HG02884 (cell line): ENCODE results near the gene FGF16.
"Not testable (repeated sequence)": the region's sequence is repeated elsewhere in the genome, so short reads cannot be mapped to it uniquely, and the experiment has no call there.

Source experiments
- ATAC-seq: cut with Tn5 transposase; IDR thresholded peaks from one replicate; pipeline ENCODE4 v1.9.1; 2021; ENCODE audit warnings: mild to moderate bottlenecking, moderate library complexity; ENCODE audit not compliant: unreplicated experiment

FGF16 gene

GRCh38 chrX:77446908-77447652 lies at the start of gene FGF16:
TSS of gene FGF16 (plus strand) at chrX:77447389. CDS start at chrX:77447675, 286 bp downstream.
- no peak for ATAC-seq

- no peak for ATAC-seq
These were observed 48.7 kb upstream of the FGF16 start for GRCh38 chrX:77398330-77398954.

- ATAC-seq: no peak
These were observed 42.8 kb upstream of the FGF16 start for GRCh38 chrX:77404419-77404818.

GRCh38 chrX:77407821-77408220 lies 39.4 kb upstream of the FGF16 start:
- ATAC-seq: not testable (repeated sequence)

- ATAC-seq: no peak
These were observed 34.6 kb upstream of the FGF16 start for GRCh38 chrX:77412631-77413030.

- no peak for ATAC-seq
These were observed 32.0 kb upstream of the FGF16 start for GRCh38 chrX:77415161-77415560.

- ATAC-seq: no peak
These were observed 31.3 kb upstream of the FGF16 start for GRCh38 chrX:77415882-77416281.

- ATAC-seq: no peak
These were observed 24.1 kb upstream of the FGF16 start for GRCh38 chrX:77422891-77423648.

- no peak for ATAC-seq
These were observed 20.4 kb upstream of the FGF16 start for GRCh38 chrX:77426811-77427210.

- no peak for ATAC-seq
These were observed 19.6 kb upstream of the FGF16 start for GRCh38 chrX:77427611-77428010.

- ATAC-seq: no peak
These were observed 18.6 kb upstream of the FGF16 start for GRCh38 chrX:77428551-77428950.

GRCh38 chrX:77431227-77431626 lies 16.0 kb upstream of the FGF16 start:
- ATAC-seq: no peak

- no peak for ATAC-seq
These were observed 14.2 kb upstream of the FGF16 start for GRCh38 chrX:77433001-77433400.

GRCh38 chrX:77434962-77435361 lies 12.2 kb upstream of the FGF16 start:
- no peak for ATAC-seq

GRCh38 chrX:77436271-77436670 lies 10.9 kb upstream of the FGF16 start:
- ATAC-seq: no peak

- ATAC-seq: no peak
These were observed 10.5 kb upstream of the FGF16 start for GRCh38 chrX:77436682-77437081.

GRCh38 chrX:77440330-77440729 lies 6.9 kb upstream of the FGF16 start:
- ATAC-seq: no peak

- ATAC-seq: no peak
These were observed 6.2 kb upstream of the FGF16 start for GRCh38 chrX:77441033-77441432.

GRCh38 chrX:77441479-77441878 lies 5.7 kb upstream of the FGF16 start:
- ATAC-seq: no peak

- ATAC-seq: no peak
These were observed 4.5 kb upstream of the FGF16 start for GRCh38 chrX:77442728-77443127.

- no peak for ATAC-seq
These were observed 3.1 kb upstream of the FGF16 start for GRCh38 chrX:77444075-77444474.

- ATAC-seq: no peak
These were observed 2.6 kb upstream of the FGF16 start for GRCh38 chrX:77444545-77444944.
